NCI-H2171 treated with DMSO at 0.1 percent for 48 hours (cell line): ENCODE measurements around the gene PPAN.

ENCODE experiments used
- DNase-seq: peaks from one replicate; lab custom pipeline; 2025; lab: John Stamatoyannopoulos, UW

PPAN gene

DNA sequence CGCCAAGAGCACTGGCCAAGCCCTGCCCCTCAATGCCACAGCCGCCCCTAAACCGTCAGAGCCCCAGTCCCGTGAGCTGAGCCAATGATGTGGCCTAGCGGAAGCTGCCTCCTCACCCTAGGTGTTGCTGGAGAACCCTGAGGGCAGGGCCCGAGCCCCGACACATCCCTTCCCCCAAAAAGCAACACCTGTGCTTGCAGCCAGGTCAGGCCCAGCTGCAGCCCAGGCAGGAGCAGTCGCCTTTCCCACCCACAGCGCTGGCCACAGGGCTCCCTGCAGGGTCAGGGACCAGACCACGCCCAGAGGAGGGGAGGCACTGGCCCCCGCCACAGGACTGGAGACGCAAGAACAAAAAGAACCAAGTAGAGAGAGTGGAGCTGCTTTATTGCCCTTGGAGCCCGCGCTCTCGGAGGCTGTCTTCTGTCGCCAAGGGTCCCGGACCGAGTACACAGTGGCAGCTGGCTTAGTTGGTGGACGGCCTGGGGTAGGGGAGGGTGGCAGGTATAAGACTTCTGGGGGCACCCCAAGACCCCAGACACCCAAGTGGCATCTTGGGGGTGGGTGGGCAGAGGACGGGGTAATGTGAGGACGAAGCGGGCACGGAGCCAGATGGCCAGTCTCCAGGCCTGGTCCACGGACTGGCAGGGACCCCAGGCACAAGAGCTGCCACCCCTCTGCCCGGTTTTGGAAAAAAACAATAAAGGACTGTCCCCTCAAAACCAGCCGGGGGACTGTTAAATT is 8.7 kb downstream of the PPAN start:
- DNase-seq: no peak

DNA sequence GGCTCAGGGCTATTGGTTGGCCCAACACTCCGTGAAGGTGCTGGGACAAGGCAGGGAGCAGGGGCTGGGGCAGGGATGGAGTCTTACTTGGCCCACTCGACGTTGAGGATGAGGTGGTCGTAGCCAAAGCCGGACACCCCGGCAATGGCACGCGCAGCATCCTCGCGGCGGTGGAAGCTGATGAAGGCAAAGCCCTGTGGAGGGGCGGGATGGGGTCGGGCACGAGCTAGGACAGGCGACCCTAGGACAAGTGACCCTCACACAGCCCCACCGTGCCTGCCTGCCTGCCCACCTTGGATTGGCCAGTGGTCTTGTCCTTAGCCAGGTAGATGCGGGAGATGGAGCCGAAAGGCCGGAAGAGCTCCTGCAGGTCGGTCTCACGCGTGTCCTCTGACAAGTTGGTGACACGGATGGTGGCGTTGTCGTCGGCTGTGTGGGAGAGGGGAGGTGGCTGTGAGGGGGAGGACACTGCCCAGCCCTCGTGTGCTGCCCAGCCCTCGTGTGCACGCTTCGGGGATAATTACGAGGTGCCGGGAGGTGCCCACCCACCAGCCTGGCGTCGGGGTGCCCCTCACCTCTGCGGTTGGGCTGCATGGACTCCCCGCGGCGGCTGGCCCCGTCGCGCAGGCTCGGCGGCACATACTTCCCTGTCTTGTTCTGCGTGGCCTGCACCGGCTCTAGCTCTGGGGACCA is 9.4 kb downstream of the PPAN start:
- DNase-seq: no peak

DNA sequence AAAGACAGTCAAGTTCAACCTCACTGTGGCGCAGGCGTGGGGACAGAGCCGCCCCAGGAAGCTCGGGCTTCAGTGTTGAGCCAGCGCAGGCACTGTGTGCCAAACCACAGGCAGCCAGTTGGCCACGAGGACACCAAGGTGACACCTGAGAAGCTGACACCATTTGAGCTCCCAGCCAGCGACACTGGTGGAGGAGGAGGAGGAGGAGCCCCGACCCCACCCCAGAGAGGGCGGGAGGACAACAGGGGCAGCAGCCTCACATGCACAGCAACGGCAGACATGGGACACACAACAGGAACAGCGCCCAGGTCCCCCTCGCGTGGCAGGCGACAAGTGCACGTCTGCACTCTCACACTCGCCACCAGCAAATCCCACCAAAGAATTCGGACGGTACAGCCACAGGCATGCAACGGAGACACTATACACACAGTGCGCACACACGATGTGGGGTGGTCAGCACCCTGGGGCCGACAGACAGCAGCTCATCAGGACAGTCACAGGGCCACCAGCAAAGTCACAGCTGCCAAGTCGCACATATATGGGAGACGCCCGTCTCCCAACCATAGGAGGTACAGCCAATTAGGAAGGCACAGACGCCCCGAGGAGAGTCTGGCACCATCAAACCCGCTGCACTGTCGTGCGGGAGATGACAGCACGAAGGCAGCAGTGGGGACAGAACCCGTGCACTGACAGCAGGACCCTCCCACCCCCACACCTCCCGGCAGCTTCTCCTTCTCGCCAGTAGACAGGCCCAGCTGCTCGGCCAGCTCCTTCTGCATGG is 10.1 kb downstream of the PPAN start:
- DNase-seq: no peak

DNA sequence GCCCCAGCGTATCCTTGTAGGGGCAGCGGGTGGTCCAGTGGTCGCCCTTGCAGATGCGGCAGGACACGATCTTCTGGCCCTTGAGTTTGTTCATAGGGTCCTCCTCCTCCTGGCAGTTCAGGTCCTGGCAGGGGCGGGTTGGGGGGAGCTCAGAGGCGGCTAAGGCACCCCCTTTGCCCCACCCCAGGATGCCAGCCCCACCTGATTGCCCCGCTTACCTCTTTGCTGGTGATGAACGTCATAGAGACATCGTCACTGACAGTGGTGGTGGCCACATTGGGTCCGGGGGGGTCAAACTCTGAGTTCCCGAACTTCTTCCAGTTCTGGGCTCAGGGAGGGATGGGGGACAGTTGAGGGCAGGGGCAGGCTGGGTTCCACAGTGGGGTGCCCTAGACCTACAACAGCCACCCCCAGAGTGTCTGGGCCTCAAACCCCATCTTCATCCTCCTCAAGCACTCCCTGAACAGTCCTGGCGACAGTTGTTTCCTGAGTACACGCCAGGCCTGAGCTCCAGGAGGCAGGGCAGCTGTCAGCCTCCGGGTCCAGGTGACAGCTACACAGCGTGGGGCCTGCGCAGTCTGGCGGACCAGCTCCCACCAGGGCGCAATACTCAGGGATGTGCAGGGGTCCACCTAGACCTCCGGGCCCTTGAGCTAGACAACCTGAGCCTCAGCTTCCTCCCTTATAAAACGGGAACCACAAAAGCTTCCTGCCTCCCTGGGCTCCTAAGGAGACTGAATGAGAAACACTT is 10.9 kb downstream of the PPAN start:
- no peak for DNase-seq

DNA sequence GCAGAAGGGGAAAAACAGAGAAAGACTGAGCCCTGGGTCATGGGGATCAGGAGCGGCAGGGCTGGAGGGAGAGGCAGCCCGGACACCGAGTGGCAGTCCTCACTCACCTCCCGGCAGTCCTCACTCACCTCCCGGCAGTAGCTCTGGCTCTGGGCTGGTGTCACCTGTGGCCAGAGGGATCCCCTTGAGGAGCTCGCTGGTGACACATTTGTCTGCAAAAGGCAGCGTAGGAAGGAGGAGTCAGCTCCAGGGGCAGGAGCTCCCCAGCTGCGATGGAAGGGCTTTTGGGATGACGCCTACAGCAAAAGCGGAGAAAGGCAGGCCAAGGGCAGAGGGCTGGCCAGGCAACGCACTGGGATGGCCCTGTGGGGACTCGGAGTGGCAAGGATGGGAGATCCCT is 12.8 kb downstream of the PPAN start:
- DNase-seq: no peak

DNA sequence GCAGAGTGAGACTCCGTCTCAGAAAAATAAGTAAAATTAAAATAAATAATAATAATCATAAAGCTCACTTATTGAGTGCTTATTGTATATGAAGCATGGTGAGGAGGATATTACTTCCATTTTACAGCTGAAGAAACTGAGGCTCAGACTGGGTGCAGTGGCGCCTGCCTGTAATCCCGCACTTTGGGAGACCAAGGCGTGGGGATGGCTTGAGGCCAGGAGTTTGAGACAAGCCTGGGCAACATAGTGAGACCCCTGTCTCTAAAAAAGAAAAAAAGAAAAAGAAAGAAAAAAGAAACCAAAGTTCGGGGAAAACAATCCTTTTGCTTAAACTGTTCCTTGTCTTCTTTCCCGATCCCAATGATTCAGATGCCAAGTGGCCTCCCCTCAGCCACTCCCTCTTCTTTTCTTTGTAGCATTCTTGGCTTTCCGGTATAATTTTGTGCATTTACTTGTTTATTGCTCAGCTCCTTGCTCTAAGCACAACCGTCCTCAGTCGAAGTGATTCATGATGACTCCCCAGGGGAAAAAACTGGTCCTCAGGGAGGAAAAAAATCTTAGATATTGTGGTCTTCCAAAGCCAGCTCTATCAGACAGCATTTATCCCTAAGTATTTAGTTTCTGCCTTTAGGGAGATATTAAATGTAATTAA is 14.5 kb downstream of the PPAN start:
- DNase-seq: no peak

DNA sequence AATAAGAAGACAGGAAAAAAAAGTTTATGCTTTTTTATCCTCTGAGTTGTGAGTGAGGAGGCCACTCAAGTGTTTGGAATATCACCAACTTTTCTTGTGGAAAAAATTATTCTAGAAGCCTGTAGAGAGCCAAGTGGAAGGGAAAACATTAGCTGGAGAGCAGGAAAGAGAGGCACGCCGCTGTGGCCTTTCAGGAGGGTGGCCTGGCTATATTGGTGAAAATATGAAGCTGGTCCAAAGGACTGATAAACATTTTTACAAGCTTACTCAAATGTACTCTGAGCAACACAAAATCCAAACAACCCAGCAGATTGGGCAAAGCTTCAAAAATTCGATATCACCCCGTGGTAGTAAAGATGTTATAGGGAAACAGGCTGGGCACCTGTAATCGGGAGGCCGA is 15.9 kb downstream of the PPAN start:
- DNase-seq: no peak

DNA sequence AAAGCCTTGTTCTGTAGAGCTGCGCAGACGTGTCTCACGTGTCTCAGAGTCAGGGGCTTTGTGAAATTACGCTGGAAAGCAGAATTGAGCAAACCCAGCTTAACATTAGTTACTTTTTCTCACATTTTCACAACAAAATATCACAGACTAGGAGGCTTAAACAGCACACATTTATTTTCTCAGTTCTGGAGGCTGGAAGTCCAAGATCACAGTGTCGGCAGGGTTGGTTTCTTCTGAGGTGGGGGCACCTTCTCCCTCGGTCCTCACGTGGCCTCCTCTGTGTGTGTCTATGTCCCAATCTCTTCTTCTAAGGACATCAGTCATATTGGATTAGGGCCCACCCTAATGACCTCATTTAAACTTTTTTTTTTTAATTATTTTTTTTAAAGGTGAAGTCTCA is 18.3 kb downstream of the PPAN start:
- no peak for DNase-seq

DNA sequence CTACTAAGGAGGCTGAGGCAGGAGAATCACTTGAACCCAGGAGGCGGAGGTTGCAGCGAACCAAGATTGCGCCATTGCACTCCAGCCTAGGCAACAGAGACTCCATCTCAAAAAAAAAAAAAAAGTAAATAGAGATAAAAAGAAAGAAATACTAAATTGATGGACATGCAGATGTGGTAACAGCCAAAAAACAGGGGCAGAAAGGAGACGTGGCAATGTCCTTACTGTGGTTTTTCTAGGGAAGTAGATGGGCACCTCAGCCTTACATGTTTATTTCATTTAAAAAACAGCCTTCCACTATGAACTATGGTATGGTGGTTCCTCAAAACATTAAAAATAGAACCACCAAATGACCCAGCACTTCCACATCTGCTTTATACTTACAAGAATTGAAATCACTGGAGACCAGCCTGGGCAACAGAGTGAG is 20.1 kb downstream of the PPAN start:
- no peak for DNase-seq

DNA sequence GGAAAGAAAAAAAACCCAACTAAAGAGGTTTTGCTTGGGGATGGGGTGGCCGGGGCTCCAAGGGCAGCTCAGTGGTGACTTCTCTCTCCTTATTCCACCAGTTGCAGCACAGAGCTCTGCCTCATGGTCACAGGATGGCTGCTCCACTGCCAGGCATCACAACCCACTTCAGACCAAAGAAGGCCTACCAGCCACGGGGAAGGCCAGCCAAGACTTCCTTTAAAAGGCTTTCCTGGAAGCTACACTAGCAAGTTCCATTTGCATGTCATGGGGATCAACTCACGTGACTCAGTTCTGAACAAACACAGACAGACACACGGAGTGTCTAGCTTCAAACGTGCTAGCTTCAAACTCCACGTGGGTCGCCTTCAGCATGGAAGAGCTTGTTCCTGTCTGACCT is 26.7 kb downstream of the PPAN start:
- no peak for DNase-seq

DNA sequence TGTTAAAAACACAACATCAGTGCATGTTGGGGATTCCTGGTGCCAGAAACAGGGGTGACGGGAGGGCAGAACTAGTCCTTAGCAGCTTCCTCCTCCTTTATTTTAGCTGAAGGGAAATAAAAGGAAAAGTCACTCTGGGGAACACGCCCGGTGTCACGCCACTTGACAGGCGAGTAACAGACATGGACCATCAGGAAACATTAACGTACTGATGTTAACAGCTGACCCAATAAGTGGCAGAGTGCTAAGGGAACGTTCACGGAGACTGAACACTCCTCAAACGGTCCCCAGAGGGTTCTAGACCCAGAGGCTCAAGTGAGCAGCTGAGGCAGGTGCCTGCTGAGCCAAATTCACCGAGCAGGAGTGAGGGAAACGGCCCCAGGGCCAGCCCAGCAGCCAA is 27.4 kb downstream of the PPAN start:
- DNase-seq: no peak

DNA sequence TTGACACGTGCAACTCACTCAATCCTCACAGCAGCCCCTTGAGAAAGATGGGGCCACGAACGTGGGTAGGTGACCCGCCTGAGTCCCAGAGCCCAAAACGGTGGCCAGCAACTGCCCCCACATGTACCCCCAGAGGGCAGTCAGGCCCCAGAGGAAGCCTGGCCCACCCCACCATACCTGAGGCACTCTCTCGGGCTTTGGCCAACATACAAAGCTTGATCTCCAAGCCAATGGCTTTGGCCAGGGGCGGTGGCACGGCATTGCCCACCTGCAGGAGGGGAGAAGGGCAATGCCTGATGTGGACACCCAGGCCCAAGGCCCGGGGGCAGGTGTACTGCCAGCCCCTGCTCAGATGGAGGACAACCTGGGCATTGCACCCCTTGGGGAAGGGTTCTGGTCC is 27.9 kb downstream of the PPAN start:
- DNase-seq: no peak

DNA sequence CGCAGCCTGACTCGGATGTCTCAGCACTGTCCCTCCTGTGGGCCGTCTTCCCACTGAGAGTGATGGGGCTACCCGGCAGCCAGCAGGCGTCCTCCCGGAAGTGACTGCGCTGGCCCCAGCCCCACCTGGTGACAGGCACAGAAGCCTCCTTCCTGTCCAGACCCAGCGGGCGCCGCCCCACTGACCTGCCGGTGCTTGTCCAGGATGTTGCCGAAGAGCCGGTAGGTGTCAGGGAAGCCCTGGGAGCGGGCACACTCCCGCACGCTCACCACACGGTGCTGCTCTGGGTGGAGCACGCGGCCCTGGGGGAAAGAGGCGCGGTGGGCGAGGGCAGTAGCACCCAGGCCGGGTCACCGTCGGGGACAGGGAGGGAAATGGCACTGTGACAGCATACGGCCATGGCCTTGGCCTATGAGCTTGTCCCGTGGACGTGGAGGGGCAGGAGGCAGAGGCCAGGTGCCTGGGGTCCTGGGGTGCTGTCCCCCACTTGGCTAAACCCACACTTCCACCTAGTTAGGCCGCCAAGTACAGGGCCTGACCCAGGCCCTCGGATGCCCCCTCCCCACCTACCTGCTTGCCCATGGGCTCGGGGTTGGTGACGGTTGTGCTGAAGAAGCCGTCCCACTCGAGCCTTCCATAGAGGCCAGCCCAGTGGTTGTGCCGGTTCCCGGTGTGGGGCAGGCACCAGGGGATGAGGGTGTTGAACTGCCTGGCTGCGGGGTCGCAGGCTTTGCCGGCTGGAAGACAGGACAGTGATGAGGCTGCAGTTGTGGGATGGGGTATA is 29.6 kb downstream of the PPAN start:
- DNase-seq: no peak

DNA sequence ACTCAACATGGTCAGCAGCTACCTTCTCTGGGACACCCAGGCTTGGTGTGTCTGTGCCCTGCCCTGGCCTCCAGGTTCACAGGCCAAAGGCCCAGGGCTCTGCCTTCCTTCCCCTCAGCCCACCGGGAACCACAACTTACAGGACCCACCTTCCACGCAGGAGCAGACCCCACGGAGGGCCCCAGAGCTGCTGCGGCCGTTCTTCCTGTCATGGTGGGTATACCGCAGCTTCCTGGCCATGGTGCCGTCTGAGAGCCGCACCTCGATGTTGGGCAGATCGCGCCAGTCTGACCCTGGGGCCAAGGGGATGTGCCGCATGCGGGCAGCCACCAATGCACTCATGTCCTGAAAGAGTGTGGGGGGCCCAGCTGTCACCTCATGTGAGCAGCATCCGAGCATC is 30.8 kb downstream of the PPAN start:
- no peak for DNase-seq

DNA sequence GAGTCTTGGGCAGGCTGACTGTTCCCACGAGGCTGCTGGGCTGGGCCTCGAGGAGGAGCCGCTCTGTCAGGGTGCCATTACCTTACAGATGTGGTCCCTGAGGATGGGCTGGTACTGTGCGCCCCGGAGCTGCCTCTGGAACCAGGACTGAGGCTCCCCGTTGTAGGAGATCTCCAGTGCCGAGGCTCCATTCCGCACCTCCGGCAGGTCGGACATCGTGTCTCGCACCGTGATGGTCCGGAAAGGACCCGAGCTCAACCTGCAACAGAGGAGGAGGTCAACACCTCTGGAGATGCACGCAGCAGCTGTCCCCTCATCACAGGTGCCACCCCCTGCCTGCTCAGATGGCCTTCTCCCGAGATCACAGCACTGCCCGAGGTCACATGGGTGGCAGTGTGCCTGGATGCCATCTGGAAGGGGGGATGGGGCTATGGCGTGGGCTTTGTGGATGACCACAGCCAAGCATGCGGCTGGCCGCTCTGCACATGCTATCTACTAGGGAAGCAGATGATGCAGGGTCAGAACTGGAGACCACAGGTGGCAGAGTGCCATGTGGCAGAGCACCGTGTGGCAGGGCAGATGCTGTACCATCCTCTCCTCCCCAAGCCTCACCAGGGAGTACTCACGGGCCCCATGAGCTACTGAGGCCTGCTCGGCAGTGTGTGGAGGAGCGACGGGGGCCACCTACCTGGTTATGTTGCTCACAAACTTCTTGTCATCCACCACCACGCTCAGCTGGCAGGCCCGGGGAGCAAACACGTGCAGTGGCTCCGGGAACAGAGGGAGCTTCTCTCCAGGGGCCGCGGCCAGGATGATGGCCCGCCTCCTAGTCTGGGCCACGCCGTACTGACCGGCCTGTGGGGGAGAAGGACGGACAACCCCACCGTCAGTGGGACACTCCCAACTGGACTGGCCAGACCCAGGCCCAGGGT is 31.9 kb downstream of the PPAN start:
- DNase-seq: no peak

DNA sequence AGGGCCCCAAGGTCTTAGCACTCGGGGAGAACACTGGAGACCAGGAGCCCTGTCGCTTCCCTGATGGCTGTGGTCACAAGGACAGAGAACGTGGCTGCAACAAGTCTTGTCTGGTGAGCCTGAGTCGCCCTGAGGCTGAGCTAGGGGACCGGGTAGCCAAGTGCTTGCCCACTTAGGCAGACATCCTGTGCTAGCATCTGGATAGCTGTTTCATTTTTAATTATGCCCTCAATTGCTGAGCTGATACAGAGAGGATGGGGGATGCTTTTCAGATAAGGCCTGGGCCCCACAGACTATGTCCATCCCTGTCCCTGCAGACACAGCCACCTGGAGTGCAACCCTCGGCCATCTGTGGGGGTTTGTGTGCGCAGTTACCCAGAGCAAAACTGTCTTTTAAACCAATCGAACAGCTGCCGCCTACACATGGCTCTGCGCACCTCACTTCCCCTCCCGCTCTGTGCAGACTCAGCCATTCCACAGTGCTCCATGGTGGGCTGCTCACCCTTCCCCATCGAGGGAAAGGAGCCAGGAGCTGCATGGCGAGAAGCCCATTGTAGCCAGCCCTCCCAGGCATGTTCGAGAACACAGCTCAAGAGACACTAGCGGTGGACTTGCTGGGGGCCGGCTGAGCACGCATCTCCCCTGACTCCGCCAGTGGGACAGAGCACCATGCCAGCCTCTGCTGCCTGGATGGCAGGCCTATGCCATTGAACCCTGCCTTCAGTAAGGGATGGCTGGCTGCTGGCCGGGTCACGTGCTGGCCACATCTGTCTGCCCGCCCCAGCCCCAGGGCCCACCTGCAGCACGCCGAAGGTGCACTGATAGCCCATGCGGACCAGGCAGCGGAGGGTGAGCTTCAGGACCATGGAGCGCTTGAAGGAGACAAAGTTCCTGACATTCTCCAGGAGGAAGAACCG is 33.0 kb downstream of the PPAN start:
- no peak for DNase-seq

DNA sequence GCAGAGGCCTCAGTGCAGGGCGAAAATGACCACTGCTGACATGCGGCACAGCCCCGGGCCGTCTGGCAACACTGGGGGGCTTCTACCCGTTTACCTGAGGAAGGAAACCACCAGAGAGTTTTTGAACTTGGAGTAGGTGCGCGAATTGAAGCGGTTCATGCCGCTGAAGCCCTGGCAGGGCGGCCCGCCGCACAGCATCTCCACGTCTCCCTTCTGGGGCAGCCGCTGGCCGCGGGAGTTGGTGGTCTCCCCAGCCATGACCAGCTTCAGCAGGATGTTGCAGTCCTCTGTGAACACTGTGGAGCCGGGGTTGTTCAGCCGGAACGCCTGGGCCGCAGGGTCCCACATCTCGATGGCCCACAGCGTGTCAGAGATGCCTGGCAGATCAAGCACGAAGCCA is 33.8 kb downstream of the PPAN start:
- DNase-seq: no peak

DNA sequence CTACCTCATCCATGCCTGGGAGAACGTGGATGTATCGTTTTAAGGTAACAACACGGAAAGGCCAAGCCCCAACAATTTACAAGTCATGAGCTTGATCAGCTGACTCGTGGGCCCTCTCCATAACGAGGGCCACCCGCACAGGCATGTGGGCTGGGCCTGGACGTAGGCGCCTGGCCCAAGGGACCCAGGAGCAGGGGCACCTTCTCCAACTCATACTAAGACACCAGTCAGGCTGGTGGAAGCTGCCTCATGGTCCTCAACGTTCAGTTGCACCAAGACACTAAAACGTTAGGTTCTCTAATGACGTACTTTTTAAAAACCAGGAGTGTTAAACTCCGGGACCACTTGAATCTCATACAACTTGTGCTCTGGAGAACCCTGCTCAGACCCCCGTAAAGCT is 35.3 kb downstream of the PPAN start:
- no peak for DNase-seq

DNA sequence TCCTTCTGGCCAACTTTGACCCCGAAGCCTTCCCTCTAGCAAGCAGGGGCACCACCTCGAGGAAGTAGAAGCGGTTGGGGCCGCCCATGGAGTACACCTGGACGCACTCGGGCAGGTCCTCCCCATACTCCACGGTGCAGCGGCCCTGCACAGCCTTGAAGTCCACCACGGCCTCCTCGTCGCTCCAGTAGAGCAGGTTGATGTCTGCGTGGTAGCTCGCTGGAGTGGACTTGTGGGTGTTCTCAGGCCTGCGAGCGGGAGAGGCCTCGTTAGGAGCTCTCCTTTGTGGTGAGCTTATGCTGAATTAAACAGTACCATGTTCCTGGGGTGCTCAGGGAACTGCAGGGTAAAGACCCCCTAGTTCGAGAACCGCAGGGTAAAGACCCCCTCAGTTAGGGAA is 35.8 kb downstream of the PPAN start:
- DNase-seq: no peak
